ENCODE data around the gene MRPL58. TPM values are rescaled to one million over a fixed set of nuclear protein-coding genes. Genes with fewer than 3 reads are reported as not detected.

The MRPL58 gene
- total and polyA plus RNA-seq, 2 donors (not counting 1 experiment from before 2014, with no cell fraction given): 20.8 to 21.6 TPM

GRCh38 chr17:75009139-75009724 lies 3.2 kb upstream of the MRPL58 start:
- DNase-seq (no peak), ATAC-seq (ENCODE audit: low read depth) (no peak)
- WGBS (ENCODE audit: insufficient coverage): 100% methylated on average over 2 of the region's 2 CpGs
- TF ChIP-seq EZH2 (IDR thresholded peaks at IDR 0.05; ENCODE audit: borderline replicate concordance, insufficient read depth, low read depth, low read length, poor library complexity, severe bottlenecking): no peak
- TF ChIP-seq, protein P1, sequence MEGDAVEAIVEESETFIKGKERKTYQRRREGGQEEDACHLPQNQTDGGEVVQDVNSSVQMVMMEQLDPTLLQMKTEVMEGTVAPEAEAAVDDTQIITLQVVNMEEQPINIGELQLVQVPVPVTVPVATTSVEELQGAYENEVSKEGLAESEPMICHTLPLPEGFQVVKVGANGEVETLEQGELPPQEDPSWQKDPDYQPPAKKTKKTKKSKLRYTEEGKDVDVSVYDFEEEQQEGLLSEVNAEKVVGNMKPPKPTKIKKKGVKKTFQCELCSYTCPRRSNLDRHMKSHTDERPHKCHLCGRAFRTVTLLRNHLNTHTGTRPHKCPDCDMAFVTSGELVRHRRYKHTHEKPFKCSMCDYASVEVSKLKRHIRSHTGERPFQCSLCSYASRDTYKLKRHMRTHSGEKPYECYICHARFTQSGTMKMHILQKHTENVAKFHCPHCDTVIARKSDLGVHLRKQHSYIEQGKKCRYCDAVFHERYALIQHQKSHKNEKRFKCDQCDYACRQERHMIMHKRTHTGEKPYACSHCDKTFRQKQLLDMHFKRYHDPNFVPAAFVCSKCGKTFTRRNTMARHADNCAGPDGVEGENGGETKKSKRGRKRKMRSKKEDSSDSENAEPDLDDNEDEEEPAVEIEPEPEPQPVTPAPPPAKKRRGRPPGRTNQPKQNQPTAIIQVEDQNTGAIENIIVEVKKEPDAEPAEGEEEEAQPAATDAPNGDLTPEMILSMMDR (IDR thresholded peaks at IDR 0.05): no peak
- H3K4me3 Mint-ChIP-seq: no peak overlapping the region
- no peak overlapping the region for H3K4me2 ChIP-seq (replicated peaks; ENCODE audit: low read depth, low read length, poor library complexity, severe bottlenecking)
- peaks cover 15 to 16% of the 10 kb centered on the region in 2 donors for H3K4me1 ChIP-seq (ENCODE audit: control insufficient read depth in 2 of 2, insufficient read depth in 2 of 2, low read length in 2 of 2)
- H3K36me3 ChIP-seq (replicated peaks in 1 of 2; ENCODE audit: control extremely low read depth in 1 of 2, control insufficient read depth in 1 of 2, extremely low read depth in 1 of 2, insufficient read depth in 2 of 2, low read length in 1 of 2): no peaks in the 10 kb centered on the region
- H3K27ac ChIP-seq (ENCODE audit: low read length in 2 of 2): no peak overlapping the region
- CTCF ChIA-PET: interaction anchor here (0.7 to 1.2 kb wide), 2 partner anchors 11 to 130 kb away, joined by 3 read pairs; no protein-coding TSS in a partner anchor
- H3K4me3 ChIP-seq (ENCODE audit: control extremely low read depth in 1 of 5, extremely low read depth in 1 of 5, insufficient read depth in 1 of 5, low read depth in 2 of 5, low read length in 4 of 5): no peak overlapping the region
- intact Hi-C loops (cut with micrococcal nuclease): no loop called here
- POLR2A ChIA-PET: no interaction called here
- no peaks in the 10 kb centered on the region for H3K9me3 Mint-ChIP-seq (ENCODE audit: insufficient read depth)
- H3K9ac ChIP-seq (ENCODE audit: low read length): no peak overlapping the region
- H2AFZ ChIP-seq (ENCODE audit: insufficient read depth, low read depth, low read length, poor library complexity, severe bottlenecking): no peak overlapping the region
- H3K27ac Mint-ChIP-seq: no peak overlapping the region
- peaks cover 20% of the 10 kb centered on the region for H3K4me1 Mint-ChIP-seq
- H3K79me2 ChIP-seq (ENCODE audit: control insufficient read depth, insufficient read depth, low read length): peaks cover 13% of the 10 kb centered on the region
- H3K9me3 ChIP-seq (ENCODE audit: control extremely low read depth in 1 of 3, control insufficient read depth in 2 of 3, insufficient read depth in 1 of 3, low read length in 2 of 3): no peaks in the 10 kb centered on the region
- no peaks in the 10 kb centered on the region for H3K27me3 Mint-ChIP-seq
- H3K27me3 ChIP-seq (replicated peaks in 1 of 4; ENCODE audit: control extremely low read depth in 1 of 4, control insufficient read depth in 3 of 4, insufficient read depth in 4 of 4, low read length in 3 of 4): peaks cover 0 to 4% (median 0%) of the 10 kb centered on the region in 4 experiments
- H4K20me1 ChIP-seq (ENCODE audit: control insufficient read depth, insufficient read depth, low read length, poor library complexity, severe bottlenecking): no peaks in the 10 kb centered on the region

DNA sequence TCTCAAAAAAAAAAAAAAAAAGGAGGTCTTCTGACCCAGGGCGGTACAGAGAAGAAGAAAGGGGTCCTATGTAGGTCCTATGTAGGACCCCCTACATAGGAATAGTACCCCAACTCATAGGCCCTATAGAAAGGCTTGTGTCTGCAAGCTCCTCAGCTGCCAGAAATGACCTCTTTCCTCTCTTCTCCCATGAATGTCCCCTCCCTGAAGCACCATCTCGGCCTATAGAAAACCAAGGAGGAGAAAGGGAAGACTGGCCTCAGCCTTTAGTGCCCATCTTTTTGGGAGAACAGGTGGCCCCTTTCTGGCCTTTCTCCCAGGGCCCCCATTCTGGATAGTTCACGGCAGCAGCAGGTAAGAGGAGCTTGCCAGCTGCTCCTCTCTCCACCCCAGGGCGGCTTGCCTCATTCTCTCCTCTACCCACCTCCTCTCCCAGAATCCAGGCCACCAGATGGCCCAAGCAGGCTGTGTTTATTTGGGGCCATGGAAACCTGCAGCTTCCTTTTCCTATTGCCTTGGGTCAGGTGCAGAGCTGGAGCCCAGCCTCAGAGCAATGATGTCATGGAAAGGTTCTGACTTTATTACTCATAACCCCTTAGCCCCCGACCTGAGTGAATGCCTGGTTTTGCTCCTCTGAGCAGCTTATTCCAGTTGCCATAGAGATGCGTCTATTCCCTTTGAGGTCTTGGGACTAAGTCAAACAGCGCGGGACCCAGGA lies 1.6 kb upstream of the MRPL58 start:
- ChIA-PET POLR2A (interaction anchor here (0.8 kb wide), 1 partner anchor 39 kb away, joined by 4 read pairs; no protein-coding TSS in a partner anchor), CTCF (interaction anchor here (1.1 to 3.2 kb wide), 11 partner anchors 22 to 265 kb away, joined by 3 to 56 read pairs (median 4); partner anchors contain the start of genes CDR2L, HID1 and SLC16A5)
- no peaks in the 10 kb centered on the region for H3K27me3 Mint-ChIP-seq
- no peak overlapping the region for H3K27ac ChIP-seq (ENCODE audit: low read length in 2 of 2)
- H3K4me3 Mint-ChIP-seq: peak overlapping the region; percentile 59
- TF ChIP-seq EZH2 (IDR thresholded peaks at IDR 0.05; ENCODE audit: borderline replicate concordance, insufficient read depth, low read depth, low read length, poor library complexity, severe bottlenecking): no peak
- TF ChIP-seq, protein P1 (IDR thresholded peaks at IDR 0.05): no peak
- no peak overlapping the region for H3K9ac ChIP-seq (ENCODE audit: low read length)
- DNase-seq (no peak), ATAC-seq (ENCODE audit: low read depth) (no peak)
- H2AFZ ChIP-seq (ENCODE audit: insufficient read depth, low read depth, low read length, poor library complexity, severe bottlenecking): peak overlapping the region; percentile 91
- H3K4me2 ChIP-seq (replicated peaks; ENCODE audit: low read depth, low read length, poor library complexity, severe bottlenecking): no peak overlapping the region
- peaks cover 0 to 4% (median 0%) of the 10 kb centered on the region in 4 experiments for H3K27me3 ChIP-seq (replicated peaks in 1 of 4; ENCODE audit: control extremely low read depth in 1 of 4, control insufficient read depth in 3 of 4, insufficient read depth in 4 of 4, low read length in 3 of 4)
- peaks cover 20% of the 10 kb centered on the region for H3K79me2 ChIP-seq (ENCODE audit: control insufficient read depth, insufficient read depth, low read length)
- H3K36me3 ChIP-seq (replicated peaks in 1 of 2; ENCODE audit: control extremely low read depth in 1 of 2, control insufficient read depth in 1 of 2, extremely low read depth in 1 of 2, insufficient read depth in 2 of 2, low read length in 1 of 2): no peaks in the 10 kb centered on the region
- intact Hi-C loops (cut with micrococcal nuclease): no loop called here
- H3K4me1 ChIP-seq (ENCODE audit: control insufficient read depth in 2 of 2, insufficient read depth in 2 of 2, low read length in 2 of 2): peaks cover 15 to 16% of the 10 kb centered on the region in 2 donors
- H4K20me1 ChIP-seq (ENCODE audit: control insufficient read depth, insufficient read depth, low read length, poor library complexity, severe bottlenecking): no peaks in the 10 kb centered on the region
- no peaks in the 10 kb centered on the region for H3K9me3 ChIP-seq (ENCODE audit: control extremely low read depth in 1 of 3, control insufficient read depth in 2 of 3, insufficient read depth in 1 of 3, low read length in 2 of 3)
- no peaks in the 10 kb centered on the region for H3K9me3 Mint-ChIP-seq (ENCODE audit: insufficient read depth)
- H3K4me1 Mint-ChIP-seq: peaks cover 22% of the 10 kb centered on the region
- WGBS (ENCODE audit: insufficient coverage): 82% methylated on average over 4 of the region's 8 CpGs
- no peak overlapping the region for H3K4me3 ChIP-seq (ENCODE audit: control extremely low read depth in 1 of 5, extremely low read depth in 1 of 5, insufficient read depth in 1 of 5, low read depth in 2 of 5, low read length in 4 of 5)
- H3K27ac Mint-ChIP-seq: no peak overlapping the region

All from B cell (primary cell).